Activated naive CD4-positive, alpha-beta T cell (primary cell): ENCODE data around the gene NUDT12.

Experiments
- DNase-seq, 4 experiments: peaks; one replicate each; lab custom pipeline; 2025; lab: John Stamatoyannopoulos, UW

The NUDT12 gene

GRCh38 chr5:103541114-103541513 is 21.5 kb downstream of the NUDT12 start:
- DNase-seq: no peak

- DNase-seq: no peak
Observed at GRCh38 chr5:103539376-103540330, 22.9 kb downstream of the NUDT12 start.

- DNase-seq: no peak
Observed at GRCh38 chr5:103532086-103532734, 30.4 kb downstream of the NUDT12 start.

GRCh38 chr5:103526164-103526915 is 36.2 kb downstream of the NUDT12 start:
- DNase-seq: no peak

GRCh38 chr5:103525361-103525760 is 37.2 kb downstream of the NUDT12 start:
- no peak for DNase-seq

- no peak for DNase-seq
Observed at GRCh38 chr5:103523319-103523718, 39.3 kb downstream of the NUDT12 start.

- no peak for DNase-seq
Observed at GRCh38 chr5:103522586-103522985, 40.0 kb downstream of the NUDT12 start.

- DNase-seq: no peak
Observed at GRCh38 chr5:103519550-103519949, 43.0 kb downstream of the NUDT12 start.

GRCh38 chr5:103514371-103514770 is 48.2 kb downstream of the NUDT12 start:
- DNase-seq: no peak

- no peak for DNase-seq
Observed at GRCh38 chr5:103513701-103514100, 48.9 kb downstream of the NUDT12 start.

GRCh38 chr5:103512500-103512899 is 50.1 kb downstream of the NUDT12 start:
- no peak for DNase-seq

- no peak for DNase-seq
Observed at GRCh38 chr5:103511554-103511885, 51.1 kb downstream of the NUDT12 start.

GRCh38 chr5:103510851-103511553 is 51.6 kb downstream of the NUDT12 start:
- no peak for DNase-seq

- no peak for DNase-seq
Observed at GRCh38 chr5:103505581-103506305, 56.8 kb downstream of the NUDT12 start.

GRCh38 chr5:103503066-103503465 is 59.5 kb downstream of the NUDT12 start:
- no peak for DNase-seq

GRCh38 chr5:103502662-103503061 is 59.9 kb downstream of the NUDT12 start:
- no peak for DNase-seq
